Measurements from ENCODE around the gene SP6. TPM values are rescaled to one million over a fixed set of nuclear protein-coding genes. Genes with fewer than 3 reads are reported as not detected.
A peak's percentile ranks its signal among the peaks of the same experiment; 100 is the strongest.

Gene SP6
- total and polyA plus RNA-seq, 2 of the 8 experiments (the other 6 are each of a cell fraction or from before 2014, with no cell fraction given) = 1.2 to 1.5 TPM

- Histone ChIP-seq H3K56ac (replicated peaks; ENCODE audit: insufficient read length, low read depth, low read length) (no peak overlapping the region), H3K4me1 (replicated peaks in 1 of 4; ENCODE audit: control insufficient read depth in 3 of 4, insufficient read depth in 4 of 4, low read length in 3 of 4) (peaks cover 0 to 32% (median 13%) of the 10 kb centered on the region in 4 experiments; a peak in 6 of 7 replicates), H2AFZ (ENCODE audit: low read length) (no peak overlapping the region), H2BK12ac (ENCODE audit: low read depth, low read length) (no peak overlapping the region), H3K4me3 (ENCODE audit: extremely low read depth in 1 of 4, insufficient read depth in 2 of 4, low read depth in 3 of 4, low read length in 4 of 4) (0 out of 8 replicates have a peak overlapping the region, but pooled peaks of 1 of the 4 experiments have one; percentile 15), H3K36me3 (ENCODE audit: control insufficient read depth in 2 of 4, insufficient read depth in 4 of 4, low read length in 3 of 4) (peaks cover 0 to 4% (median 0%) of the 10 kb centered on the region in 4 experiments; a peak in 1 of 8 replicates), H3K27ac (ENCODE audit: low read depth, low read length) (no peak overlapping the region), H3K79me1 (ENCODE audit: low read depth, low read length) (no peaks in the 10 kb centered on the region), H2BK5ac (ENCODE audit: low read depth, low read length) (no peak overlapping the region), H3K4me2 (ENCODE audit: insufficient read depth in 1 of 2, low read depth in 2 of 2, low read length in 2 of 2) (peak overlapping the region in 1 of 2 experiments; percentile 3; a peak in 1 of 4 replicates), H4K91ac (replicated peaks; ENCODE audit: insufficient read length, low read length) (no peak overlapping the region), H3K9me3 (ENCODE audit: insufficient read depth in 2 of 2, low read depth in 1 of 2, low read length in 1 of 2) (no peaks in the 10 kb centered on the region), H4K5ac (ENCODE audit: insufficient read length, low read depth, low read length) (no peak overlapping the region), H3K4ac (replicated peaks; ENCODE audit: insufficient read length, low read depth, low read length) (no peak overlapping the region), H3K9ac (replicated peaks in 1 of 4; ENCODE audit: extremely low read depth in 1 of 4, low read depth in 3 of 4, low read length in 3 of 4) (no peak overlapping the region), H4K8ac (ENCODE audit: extremely low read depth, insufficient read depth, low read length) (no peak overlapping the region), H3K14ac (ENCODE audit: insufficient read length) (no peak overlapping the region), H3K23ac (ENCODE audit: insufficient read length) (no peak overlapping the region), H2BK20ac (ENCODE audit: low read length) (no peak overlapping the region), H2BK120ac (replicated peaks; ENCODE audit: low read depth, low read length) (no peak overlapping the region), H2BK15ac (ENCODE audit: low read length) (no peak overlapping the region), H3K79me2 (ENCODE audit: control insufficient read depth in 1 of 2, insufficient read depth in 2 of 2, low read length in 2 of 2) (no peaks in the 10 kb centered on the region), H3K27me3 (replicated peaks in 1 of 4; ENCODE audit: control insufficient read depth in 3 of 4, extremely low read depth in 1 of 4, insufficient read depth in 3 of 4, low read length in 3 of 4) (peaks cover 22 to 42% (median 35%) of the 10 kb centered on the region in 4 experiments), H3K18ac (ENCODE audit: extremely low read depth, low read length) (no peak overlapping the region), H2AK5ac (ENCODE audit: low read depth, low read length) (no peak overlapping the region), H4K20me1 (replicated peaks in 1 of 2; ENCODE audit: control insufficient read depth in 1 of 2, insufficient read depth in 2 of 2, low read length in 2 of 2) (peaks cover 0 to 2% of the 10 kb centered on the region in 2 experiments), H3K23me2 (ENCODE audit: low read depth, low read length) (peaks cover 9% of the 10 kb centered on the region; the same call in 1 of the 2 replicates)
- DNase-seq (ENCODE audit: low read depth in 1 of 2, low spot score in 2 of 2) (no peak), FAIRE-seq (no peak)
- ChIA-PET CTCF (ENCODE audit: partially characterized antibody) (interaction anchor here (0.6 to 33.0 kb wide), 19 partner anchors 12 to 177 kb away, joined by 3 to 1206 read pairs (median 4); partner anchors contain the start of genes CDK5RAP3, LRRC46, MRPL10 and PNPO), POLR2A (ENCODE audit: partially characterized antibody) (interaction anchor here (0.8 to 12.4 kb wide), 8 partner anchors 12 to 135 kb away, joined by 3 to 134 read pairs (median 4); partner anchors contain the start of genes LRRC46, MRPL10 and SP2)
- 28% methylated on average over 4 of the region's 6 CpGs; no CpG with 5 or more reads in 1 of the 2 experiments for WGBS, 2 experiments (ENCODE audit: extremely low coverage in 1 of 2, insufficient coverage in 1 of 2, insufficient read length in 1 of 2, insufficient replicate concordance in 2 of 2, low coverage in 1 of 2, low lambda C conversion rate in 2 of 2, missing lambda C conversion rate in 1 of 2)
- TF ChIP-seq USF2 (IDR thresholded peaks at IDR 0.05; ENCODE audit: low read length) = no peak
- no peak for TF ChIP-seq NRF1 (IDR thresholded peaks at IDR 0.05; ENCODE audit: low read depth, low read length)
- no peak for TF ChIP-seq KDM1A (IDR thresholded peaks at IDR 0.05; ENCODE audit: borderline replicate concordance, low read length)
- TF ChIP-seq POU5F1 (IDR thresholded peaks at IDR 0.05; ENCODE audit: low read depth, low read length) = no peak
- no peak for TF ChIP-seq EGR1 (IDR thresholded peaks at IDR 0.05; ENCODE audit: borderline replicate concordance, low read depth, low read length)
- TF ChIP-seq FOSL1 (IDR thresholded peaks at IDR 0.05; ENCODE audit: insufficient read depth, low read depth, low read length) = no peak
- TF ChIP-seq TAF7 (optimal IDR thresholded peaks at IDR 0.05; ENCODE audit: borderline replicate concordance, low read depth, low read length) = no peak
- no peak for TF ChIP-seq ASH2L (IDR thresholded peaks at IDR 0.05; ENCODE audit: low read length)
- no peak for TF ChIP-seq YY1 (IDR thresholded peaks at IDR 0.05; ENCODE audit: low read depth, low read length)
- TF ChIP-seq RXRA (IDR thresholded peaks at IDR 0.05; ENCODE audit: insufficient read depth, low read depth, low read length) = no peak
- TF ChIP-seq RAD21 (IDR thresholded peaks at IDR 0.05 in 1 of 2, conservative IDR thresholded peaks at IDR 0.05 in 1 of 2; ENCODE audit: low read depth in 2 of 2, low read length in 2 of 2) = no peak
- TF ChIP-seq TEAD4 (IDR thresholded peaks at IDR 0.05; ENCODE audit: low read depth, low read length) = no peak
- no peak for TF ChIP-seq RBBP5 (IDR thresholded peaks at IDR 0.05; ENCODE audit: borderline replicate concordance, low read depth, low read length)
Measured at GRCh38 chr17:47843391-47843730, 7.6 kb downstream of the SP6 start.

Data from H1 (cell line).